ENCODE measurements around the gene AUTS2. TPM values are rescaled to one million over a fixed set of nuclear protein-coding genes. Genes with fewer than 3 reads are reported as not detected.

Gene AUTS2
- total and polyA plus RNA-seq, 2 of the 8 experiments (the other 6 are each of a cell fraction or from before 2014, with no cell fraction given): 25.9 to 101 TPM

DNA sequence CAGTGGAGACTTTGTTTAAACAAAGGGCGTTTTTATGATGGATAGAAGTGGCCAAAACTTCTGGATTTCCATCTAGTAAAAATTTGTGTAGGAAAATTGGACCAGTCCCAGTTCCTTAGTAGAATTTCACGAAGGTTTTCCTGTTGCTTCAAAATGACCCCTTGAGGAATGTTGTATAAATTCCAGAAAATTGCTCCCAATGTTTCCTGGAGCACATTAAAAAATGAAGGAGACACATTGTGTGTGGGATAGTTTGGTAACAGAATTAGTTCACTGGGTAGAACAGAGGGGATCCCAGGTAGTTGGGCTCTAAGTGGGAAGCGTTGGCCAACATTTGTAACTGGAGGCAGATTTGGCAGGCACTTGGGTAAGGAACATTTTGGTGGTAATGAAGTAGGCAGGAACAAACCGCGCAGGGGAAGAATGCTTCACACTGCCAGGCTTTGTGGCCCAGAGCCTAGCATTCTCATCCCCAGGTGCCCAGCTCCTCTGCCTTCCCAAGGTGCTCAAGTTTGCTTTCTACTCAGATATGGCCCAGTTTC is 758.6 kb downstream of the AUTS2 start:
- FAIRE-seq (no peak), DNase-seq (ENCODE audit: low read depth in 1 of 2, low spot score in 2 of 2) (no peak)
- Histone ChIP-seq H4K8ac (ENCODE audit: extremely low read depth, insufficient read depth, low read length) (no peak overlapping the region), H2BK5ac (ENCODE audit: low read depth, low read length) (no peak overlapping the region), H3K27ac (ENCODE audit: low read depth, low read length) (no peak overlapping the region), H2BK120ac (replicated peaks; ENCODE audit: low read depth, low read length) (no peak overlapping the region), H3K23me2 (ENCODE audit: low read depth, low read length) (peaks cover 3% of the 10 kb centered on the region; the same call in 1 of the 2 replicates), H3K9me3 (ENCODE audit: insufficient read depth in 2 of 2, low read depth in 1 of 2, low read length in 1 of 2) (no peaks in the 10 kb centered on the region), H2BK15ac (ENCODE audit: low read length) (no peak overlapping the region), H3K4me3 (ENCODE audit: extremely low read depth in 1 of 4, insufficient read depth in 2 of 4, low read depth in 3 of 4, low read length in 4 of 4) (no peak overlapping the region), H3K56ac (replicated peaks; ENCODE audit: insufficient read length, low read depth, low read length) (no peak overlapping the region), H4K91ac (replicated peaks; ENCODE audit: insufficient read length, low read length) (no peak overlapping the region), H2BK20ac (ENCODE audit: low read length) (no peak overlapping the region), H2AFZ (ENCODE audit: low read length) (no peak overlapping the region), H4K5ac (ENCODE audit: insufficient read length, low read depth, low read length) (no peak overlapping the region), H2BK12ac (ENCODE audit: low read depth, low read length) (no peak overlapping the region), H4K20me1 (replicated peaks in 1 of 2; ENCODE audit: control insufficient read depth in 1 of 2, insufficient read depth in 2 of 2, low read length in 2 of 2) (no peaks in the 10 kb centered on the region), H3K27me3 (replicated peaks in 1 of 4; ENCODE audit: control insufficient read depth in 3 of 4, extremely low read depth in 1 of 4, insufficient read depth in 3 of 4, low read length in 3 of 4) (peaks cover 0 to 2% (median 0%) of the 10 kb centered on the region in 4 experiments; a peak in 1 of 7 replicates), H3K18ac (ENCODE audit: extremely low read depth, low read length) (no peak overlapping the region), H3K79me2 (ENCODE audit: control insufficient read depth in 1 of 2, insufficient read depth in 2 of 2, low read length in 2 of 2) (no peaks in the 10 kb centered on the region), H3K36me3 (ENCODE audit: control insufficient read depth in 2 of 4, insufficient read depth in 4 of 4, low read length in 3 of 4) (no peaks in the 10 kb centered on the region), H3K4me2 (ENCODE audit: insufficient read depth in 1 of 2, low read depth in 2 of 2, low read length in 2 of 2) (no peak overlapping the region), H3K79me1 (ENCODE audit: low read depth, low read length) (no peaks in the 10 kb centered on the region), H3K9ac (replicated peaks in 1 of 4; ENCODE audit: extremely low read depth in 1 of 4, low read depth in 3 of 4, low read length in 3 of 4) (no peak overlapping the region), H3K4ac (replicated peaks; ENCODE audit: insufficient read length, low read depth, low read length) (no peak overlapping the region), H3K23ac (ENCODE audit: insufficient read length) (no peak overlapping the region), H3K14ac (ENCODE audit: insufficient read length) (no peak overlapping the region), H3K4me1 (replicated peaks in 1 of 4; ENCODE audit: control insufficient read depth in 3 of 4, insufficient read depth in 4 of 4, low read length in 3 of 4) (peaks cover 0 to 3% (median 0%) of the 10 kb centered on the region in 4 experiments; a peak in 3 of 7 replicates), H2AK5ac (ENCODE audit: low read depth, low read length) (no peak overlapping the region)
- WGBS, 2 experiments (ENCODE audit: extremely low coverage in 1 of 2, insufficient coverage in 1 of 2, insufficient read length in 1 of 2, insufficient replicate concordance in 2 of 2, low coverage in 1 of 2, low lambda C conversion rate in 2 of 2, missing lambda C conversion rate in 1 of 2): 93% methylated on average over 5 of the region's 5 CpGs; no CpG with 5 or more reads in 1 of the 2 experiments
- POLR2A ChIA-PET (ENCODE audit: partially characterized antibody): no interaction called here
- TF ChIP-seq FOSL1 (IDR thresholded peaks at IDR 0.05; ENCODE audit: insufficient read depth, low read depth, low read length): no peak
- CTCF ChIA-PET (ENCODE audit: partially characterized antibody): no interaction called here
